ENCODE data around the gene METTL16.

Gene METTL16

GRCh38 chr17:2423271-2423670 lies 88.4 kb downstream of the METTL16 start:
- Histone ChIP-seq H3K4me3 (ENCODE audit: insufficient read depth, low read depth, low read length, poor library complexity, severe bottlenecking) (no peak overlapping the region), H3K36me3 (ENCODE audit: control insufficient read depth, insufficient read depth, low read length) (peaks cover 27% of the 10 kb centered on the region), H3K27me3 (replicated peaks; ENCODE audit: control insufficient read depth, insufficient read depth, low read length, poor library complexity, severe bottlenecking) (no peaks in the 10 kb centered on the region), H3K4me1 (ENCODE audit: control insufficient read depth, insufficient read depth, low read length, poor library complexity, severe bottlenecking) (no peaks in the 10 kb centered on the region), H3K27ac (ENCODE audit: insufficient read depth, low read length, poor library complexity, severe bottlenecking) (no peak overlapping the region), H3K9me3 (ENCODE audit: control insufficient read depth, low read length) (no peaks in the 10 kb centered on the region)
- DNase-seq: no peak

DNA sequence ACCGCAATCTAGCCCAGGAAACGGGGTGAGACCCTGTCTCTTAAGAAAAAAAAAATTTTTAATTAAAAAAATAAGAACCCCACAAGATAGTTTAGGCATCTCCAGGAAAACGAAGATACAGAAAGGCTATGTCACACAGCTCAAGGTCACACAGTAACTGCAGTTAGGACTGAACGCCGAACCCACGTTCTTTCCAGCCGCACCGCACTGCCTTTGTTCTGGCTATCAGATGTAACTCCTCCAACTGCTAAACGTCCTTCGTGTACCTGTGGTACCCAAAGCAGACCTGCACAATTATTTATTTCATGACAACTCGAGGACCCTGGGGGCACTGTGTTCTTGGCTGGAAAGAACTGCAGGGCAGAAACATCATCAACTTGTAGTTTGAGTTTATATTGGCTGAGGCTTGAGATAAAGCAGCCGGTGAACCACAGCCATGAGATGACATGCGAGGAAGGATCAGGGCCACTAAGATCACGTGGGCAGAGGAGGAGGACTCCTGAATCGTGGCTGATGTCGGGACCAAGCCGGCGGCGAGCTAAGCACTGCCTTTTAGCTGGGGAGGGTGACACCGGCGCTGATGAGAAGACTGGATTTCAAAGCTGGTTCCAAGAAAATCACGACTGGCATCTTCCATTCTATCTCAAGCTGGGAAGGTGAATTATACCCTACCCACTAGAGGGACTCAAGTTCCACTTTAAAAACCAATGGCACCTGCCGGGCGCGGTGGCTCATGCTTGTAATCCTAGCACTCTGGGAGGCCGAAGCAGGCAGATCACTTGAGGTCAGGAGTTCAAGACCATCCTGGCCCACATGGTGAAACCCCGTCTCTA lies 90.2 kb downstream of the METTL16 start:
- H3K9me3 ChIP-seq (ENCODE audit: control insufficient read depth, low read length): no peaks in the 10 kb centered on the region
- no peaks in the 10 kb centered on the region for H3K4me1 ChIP-seq (ENCODE audit: control insufficient read depth, insufficient read depth, low read length, poor library complexity, severe bottlenecking)
- DNase-seq: no peak
- no peaks in the 10 kb centered on the region for H3K27me3 ChIP-seq (replicated peaks; ENCODE audit: control insufficient read depth, insufficient read depth, low read length, poor library complexity, severe bottlenecking)
- no peak overlapping the region for H3K4me3 ChIP-seq (ENCODE audit: insufficient read depth, low read depth, low read length, poor library complexity, severe bottlenecking)
- no peak overlapping the region for H3K27ac ChIP-seq (ENCODE audit: insufficient read depth, low read length, poor library complexity, severe bottlenecking)
- H3K36me3 ChIP-seq (ENCODE audit: control insufficient read depth, insufficient read depth, low read length): peaks cover 29% of the 10 kb centered on the region

DNA sequence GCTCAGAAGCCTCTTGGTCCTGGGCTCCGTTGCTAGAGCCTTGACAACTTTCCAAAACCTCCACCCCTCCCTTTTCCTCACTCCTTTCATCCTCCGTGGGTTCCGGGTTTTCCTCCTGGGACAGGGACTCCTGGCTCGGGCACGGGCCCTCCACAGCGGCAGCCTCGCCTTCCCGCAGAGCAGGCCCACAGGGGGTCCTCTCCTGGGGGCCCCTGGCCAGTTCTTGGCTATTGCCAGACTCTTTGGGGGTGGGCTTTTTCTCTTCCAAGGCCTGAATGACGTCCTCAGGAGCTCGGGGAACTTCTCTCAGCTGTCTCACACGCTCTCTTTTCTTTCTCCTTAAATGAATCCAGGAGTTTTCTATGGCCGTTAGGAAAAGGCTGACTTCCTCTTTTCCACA lies 91.5 kb downstream of the METTL16 start:
- Histone ChIP-seq H3K27ac (ENCODE audit: insufficient read depth, low read length, poor library complexity, severe bottlenecking) (no peak overlapping the region), H3K9me3 (ENCODE audit: control insufficient read depth, low read length) (no peaks in the 10 kb centered on the region), H3K27me3 (replicated peaks; ENCODE audit: control insufficient read depth, insufficient read depth, low read length, poor library complexity, severe bottlenecking) (no peaks in the 10 kb centered on the region), H3K36me3 (ENCODE audit: control insufficient read depth, insufficient read depth, low read length) (peaks cover 29% of the 10 kb centered on the region), H3K4me1 (ENCODE audit: control insufficient read depth, insufficient read depth, low read length, poor library complexity, severe bottlenecking) (no peaks in the 10 kb centered on the region), H3K4me3 (ENCODE audit: insufficient read depth, low read depth, low read length, poor library complexity, severe bottlenecking) (no peak overlapping the region)
- no peak for DNase-seq

GRCh38 chr17:2419486-2419885 lies 92.2 kb downstream of the METTL16 start:
- no peak for DNase-seq
- Histone ChIP-seq H3K4me1 (ENCODE audit: control insufficient read depth, insufficient read depth, low read length, poor library complexity, severe bottlenecking) (no peaks in the 10 kb centered on the region), H3K4me3 (ENCODE audit: insufficient read depth, low read depth, low read length, poor library complexity, severe bottlenecking) (no peak overlapping the region), H3K27ac (ENCODE audit: insufficient read depth, low read length, poor library complexity, severe bottlenecking) (no peak overlapping the region), H3K36me3 (ENCODE audit: control insufficient read depth, insufficient read depth, low read length) (peaks cover 29% of the 10 kb centered on the region), H3K27me3 (replicated peaks; ENCODE audit: control insufficient read depth, insufficient read depth, low read length, poor library complexity, severe bottlenecking) (no peaks in the 10 kb centered on the region), H3K9me3 (ENCODE audit: control insufficient read depth, low read length) (no peaks in the 10 kb centered on the region)

GRCh38 chr17:2418572-2418971 lies 93.1 kb downstream of the METTL16 start:
- no peak overlapping the region for H3K4me3 ChIP-seq (ENCODE audit: insufficient read depth, low read depth, low read length, poor library complexity, severe bottlenecking)
- no peaks in the 10 kb centered on the region for H3K9me3 ChIP-seq (ENCODE audit: control insufficient read depth, low read length)
- no peaks in the 10 kb centered on the region for H3K4me1 ChIP-seq (ENCODE audit: control insufficient read depth, insufficient read depth, low read length, poor library complexity, severe bottlenecking)
- peaks cover 29% of the 10 kb centered on the region for H3K36me3 ChIP-seq (ENCODE audit: control insufficient read depth, insufficient read depth, low read length)
- DNase-seq: no peak
- H3K27me3 ChIP-seq (replicated peaks; ENCODE audit: control insufficient read depth, insufficient read depth, low read length, poor library complexity, severe bottlenecking): no peaks in the 10 kb centered on the region
- no peak overlapping the region for H3K27ac ChIP-seq (ENCODE audit: insufficient read depth, low read length, poor library complexity, severe bottlenecking)

DNA sequence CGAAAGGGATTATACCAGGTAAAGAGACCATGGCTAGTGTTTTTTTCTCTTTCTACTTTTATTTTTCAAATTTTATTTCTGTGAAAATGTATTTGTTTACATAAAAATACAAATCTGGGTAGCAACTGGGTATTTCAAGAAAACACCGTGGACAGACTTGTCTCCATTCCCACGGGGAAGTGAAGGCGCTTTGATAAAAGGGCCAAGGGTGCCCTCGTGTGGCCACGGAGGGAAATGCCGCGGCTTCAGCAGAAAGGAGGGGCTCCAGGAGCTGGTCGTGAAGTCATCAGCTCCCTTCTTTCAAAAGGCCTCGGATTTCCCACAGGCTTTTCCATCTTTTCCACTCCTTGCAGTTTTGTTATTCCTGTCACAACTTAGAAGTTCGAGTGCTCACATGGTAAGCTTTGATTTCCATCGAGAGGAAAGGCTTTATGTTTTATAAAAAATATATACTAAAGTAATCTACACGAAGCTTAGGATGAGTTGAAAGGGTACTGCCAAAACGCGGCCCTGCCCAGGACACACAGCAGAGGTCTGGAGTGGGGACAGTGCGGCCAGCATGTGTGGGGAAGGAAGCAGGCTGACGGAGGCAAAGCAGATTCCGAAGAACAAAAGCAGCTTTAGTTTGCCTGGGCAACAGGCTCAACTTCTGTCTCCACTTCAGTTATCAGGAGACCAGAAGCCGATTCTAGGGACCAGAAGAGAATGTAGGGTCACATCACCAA lies 95.5 kb downstream of the METTL16 start:
- Histone ChIP-seq H3K36me3 (ENCODE audit: control insufficient read depth, insufficient read depth, low read length) (peaks cover 26% of the 10 kb centered on the region), H3K4me3 (ENCODE audit: insufficient read depth, low read depth, low read length, poor library complexity, severe bottlenecking) (no peak overlapping the region), H3K4me1 (ENCODE audit: control insufficient read depth, insufficient read depth, low read length, poor library complexity, severe bottlenecking) (no peaks in the 10 kb centered on the region), H3K9me3 (ENCODE audit: control insufficient read depth, low read length) (no peaks in the 10 kb centered on the region), H3K27me3 (replicated peaks; ENCODE audit: control insufficient read depth, insufficient read depth, low read length, poor library complexity, severe bottlenecking) (no peaks in the 10 kb centered on the region), H3K27ac (ENCODE audit: insufficient read depth, low read length, poor library complexity, severe bottlenecking) (no peak overlapping the region)
- DNase-seq: peak; percentile 73 to 83 (median 79)

- Histone ChIP-seq H3K36me3 (ENCODE audit: control insufficient read depth, insufficient read depth, low read length) (peaks cover 19% of the 10 kb centered on the region), H3K4me1 (ENCODE audit: control insufficient read depth, insufficient read depth, low read length, poor library complexity, severe bottlenecking) (no peaks in the 10 kb centered on the region), H3K27me3 (replicated peaks; ENCODE audit: control insufficient read depth, insufficient read depth, low read length, poor library complexity, severe bottlenecking) (no peaks in the 10 kb centered on the region), H3K27ac (ENCODE audit: insufficient read depth, low read length, poor library complexity, severe bottlenecking) (no peak overlapping the region), H3K9me3 (ENCODE audit: control insufficient read depth, low read length) (no peaks in the 10 kb centered on the region), H3K4me3 (ENCODE audit: insufficient read depth, low read depth, low read length, poor library complexity, severe bottlenecking) (no peak overlapping the region)
- no peak for DNase-seq
Observed at GRCh38 chr17:2415081-2415480, 96.6 kb downstream of the METTL16 start.

- Histone ChIP-seq H3K9me3 (ENCODE audit: control insufficient read depth, low read length) (no peaks in the 10 kb centered on the region), H3K36me3 (ENCODE audit: control insufficient read depth, insufficient read depth, low read length) (peaks cover 14% of the 10 kb centered on the region), H3K4me1 (ENCODE audit: control insufficient read depth, insufficient read depth, low read length, poor library complexity, severe bottlenecking) (no peaks in the 10 kb centered on the region), H3K27me3 (replicated peaks; ENCODE audit: control insufficient read depth, insufficient read depth, low read length, poor library complexity, severe bottlenecking) (no peaks in the 10 kb centered on the region), H3K4me3 (ENCODE audit: insufficient read depth, low read depth, low read length, poor library complexity, severe bottlenecking) (no peak overlapping the region), H3K27ac (ENCODE audit: insufficient read depth, low read length, poor library complexity, severe bottlenecking) (no peak overlapping the region)
- DNase-seq: no peak
Observed at GRCh38 chr17:2414446-2415064, 97.1 kb downstream of the METTL16 start.

GRCh38 chr17:2412561-2413021 lies 99.1 kb downstream of the METTL16 start:
- Histone ChIP-seq H3K4me1 (ENCODE audit: control insufficient read depth, insufficient read depth, low read length, poor library complexity, severe bottlenecking) (no peaks in the 10 kb centered on the region), H3K27me3 (replicated peaks; ENCODE audit: control insufficient read depth, insufficient read depth, low read length, poor library complexity, severe bottlenecking) (no peaks in the 10 kb centered on the region), H3K9me3 (ENCODE audit: control insufficient read depth, low read length) (no peaks in the 10 kb centered on the region), H3K36me3 (ENCODE audit: control insufficient read depth, insufficient read depth, low read length) (no peaks in the 10 kb centered on the region), H3K27ac (ENCODE audit: insufficient read depth, low read length, poor library complexity, severe bottlenecking) (no peak overlapping the region), H3K4me3 (ENCODE audit: insufficient read depth, low read depth, low read length, poor library complexity, severe bottlenecking) (no peak overlapping the region)
- no peak for DNase-seq

- H3K4me1 ChIP-seq (ENCODE audit: control insufficient read depth, insufficient read depth, low read length, poor library complexity, severe bottlenecking): no peaks in the 10 kb centered on the region
- no peaks in the 10 kb centered on the region for H3K36me3 ChIP-seq (ENCODE audit: control insufficient read depth, insufficient read depth, low read length)
- no peak overlapping the region for H3K27ac ChIP-seq (ENCODE audit: insufficient read depth, low read length, poor library complexity, severe bottlenecking)
- no peak for DNase-seq
- H3K27me3 ChIP-seq (replicated peaks; ENCODE audit: control insufficient read depth, insufficient read depth, low read length, poor library complexity, severe bottlenecking): no peaks in the 10 kb centered on the region
- no peaks in the 10 kb centered on the region for H3K9me3 ChIP-seq (ENCODE audit: control insufficient read depth, low read length)
- H3K4me3 ChIP-seq (ENCODE audit: insufficient read depth, low read depth, low read length, poor library complexity, severe bottlenecking): no peak overlapping the region
Observed at GRCh38 chr17:2410951-2411350, 100.7 kb downstream of the METTL16 start.

Data from effector memory CD4-positive, alpha-beta T cell (primary cell).